HG02938 (cell line): ENCODE data around the gene RPL18.
"Not testable (repeated sequence)": the region's sequence is repeated elsewhere in the genome, so short reads cannot be mapped to it uniquely, and the experiment has no call there.

Source experiments
- ATAC-seq: cut with Tn5 transposase; IDR thresholded peaks from one replicate; pipeline ENCODE4 v1.9.1; 2021; ENCODE audit warnings: mild to moderate bottlenecking, moderate library complexity; ENCODE audit not compliant: unreplicated experiment

The RPL18 gene

DNA sequence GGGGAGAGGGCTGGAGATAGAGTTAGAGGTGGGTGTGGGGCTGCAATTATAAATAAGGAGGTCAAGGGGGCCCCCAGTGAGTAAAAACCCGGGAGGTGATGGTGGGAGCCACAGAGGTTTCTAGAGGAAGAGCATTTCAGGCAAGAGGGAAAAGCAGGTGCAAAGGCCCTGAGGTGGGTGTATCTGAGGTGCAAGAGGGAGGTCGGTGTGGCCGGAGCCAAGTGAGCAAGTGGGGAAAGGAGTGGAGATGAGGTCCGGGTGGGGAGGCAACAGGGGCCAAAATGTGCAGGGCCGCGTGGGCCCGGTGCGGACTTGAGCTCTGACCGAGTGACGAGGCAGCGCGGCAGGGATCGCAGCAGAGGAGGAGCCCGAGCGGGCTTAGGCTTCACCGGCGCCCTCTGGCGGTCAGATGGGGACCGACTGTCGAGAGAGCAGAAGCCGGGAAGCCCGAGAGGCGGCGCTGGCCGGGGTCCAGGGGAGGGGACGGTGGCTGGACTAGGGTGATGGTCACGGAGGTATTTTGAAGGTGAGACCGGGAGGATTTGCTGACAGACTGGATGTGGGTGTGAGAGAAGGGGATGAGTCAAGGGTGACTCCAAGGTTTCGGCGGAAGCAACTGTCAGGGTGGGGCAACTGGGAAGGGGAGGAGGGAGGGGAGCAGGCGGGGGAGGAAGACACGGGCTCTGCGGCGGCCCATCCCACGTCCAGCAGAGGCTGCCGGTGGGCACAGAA is 30.1 kb downstream of the RPL18 start:
- ATAC-seq = no peak

GRCh38 chr19:48587387-48587786 is 31.6 kb downstream of the RPL18 start:
- no peak for ATAC-seq

DNA sequence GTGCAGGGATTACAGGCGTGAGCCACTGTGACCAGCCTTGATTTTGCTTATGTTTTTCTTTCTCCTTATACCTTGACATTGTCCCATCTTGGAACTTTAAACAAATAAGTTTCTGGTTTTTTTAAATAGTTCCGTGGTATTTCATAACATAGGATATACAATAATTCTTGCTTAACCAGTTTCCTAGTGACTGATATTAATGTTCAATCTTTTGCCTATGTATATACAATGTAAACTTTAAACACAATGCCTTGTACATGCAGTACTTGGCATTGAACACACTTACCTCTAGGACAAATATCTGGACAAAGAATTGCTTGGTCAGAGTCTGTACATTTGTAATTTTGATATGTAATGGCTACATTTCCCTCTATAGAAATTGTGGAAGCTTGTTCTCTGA is 36.8 kb downstream of the RPL18 start:
- no peak for ATAC-seq

- no peak for ATAC-seq
These were observed 40.1 kb downstream of the RPL18 start for GRCh38 chr19:48578891-48579290.

DNA sequence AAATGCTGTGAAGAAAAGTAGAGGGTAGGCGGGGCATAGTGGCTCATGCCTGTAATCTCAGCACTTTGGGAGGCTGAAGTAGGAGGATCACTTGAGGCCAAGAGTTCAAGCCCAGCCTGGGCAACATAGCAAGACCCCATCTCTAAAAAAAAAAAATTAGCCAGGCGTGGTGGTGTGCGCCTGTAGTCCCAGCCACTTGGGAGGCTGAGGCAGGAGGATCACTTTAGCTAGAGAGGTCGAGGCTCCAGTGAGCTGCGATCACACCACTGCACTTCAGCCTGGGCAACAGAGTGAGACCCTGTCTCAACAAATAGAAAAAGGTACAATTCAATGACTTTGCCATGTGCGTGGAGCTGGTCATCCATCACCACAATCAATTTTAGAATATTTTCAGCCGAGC is 41.1 kb downstream of the RPL18 start:
- ATAC-seq = not testable (repeated sequence)

DNA sequence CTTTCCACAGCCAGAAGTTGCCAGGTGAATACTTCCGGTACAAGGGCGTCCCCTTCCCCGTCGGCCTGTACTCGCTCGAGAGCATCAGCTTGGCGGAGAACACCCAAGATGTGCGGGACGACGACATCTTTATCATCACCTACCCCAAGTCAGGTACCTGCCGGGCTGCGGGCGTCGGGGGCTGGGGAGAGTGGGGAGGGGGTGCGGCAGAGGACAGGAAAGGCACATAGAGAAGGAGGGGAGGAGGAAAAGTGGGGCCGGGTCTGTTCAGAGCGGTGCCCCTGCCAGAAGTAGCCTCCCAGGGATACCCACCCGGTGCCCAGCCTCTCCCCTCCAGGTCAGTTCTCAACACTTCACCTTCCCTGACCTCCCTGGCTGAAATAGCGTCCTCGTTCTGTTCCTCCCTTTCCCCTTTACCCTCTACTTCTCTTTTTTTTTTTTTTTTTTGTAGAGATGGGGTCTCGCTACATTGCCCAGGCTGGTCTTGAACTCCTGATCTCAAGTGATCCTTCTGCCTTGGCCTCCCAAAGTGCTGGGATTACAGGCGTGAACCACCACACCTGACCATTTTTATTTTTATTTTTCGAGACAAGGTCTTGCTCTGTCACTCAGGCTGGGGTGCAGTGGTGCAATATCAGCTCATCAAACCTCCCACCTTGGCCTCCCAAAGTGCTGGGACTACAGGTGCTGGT is 42.9 kb downstream of the RPL18 start:
- no peak for ATAC-seq

- no peak for ATAC-seq
These were observed 45.8 kb downstream of the RPL18 start for GRCh38 chr19:48573163-48573505.

- no peak for ATAC-seq
These were observed 47.4 kb downstream of the RPL18 start for GRCh38 chr19:48571378-48572162.

- no peak for ATAC-seq
These were observed 49.2 kb downstream of the RPL18 start for GRCh38 chr19:48569814-48570213.

GRCh38 chr19:48568345-48568886 is 50.6 kb downstream of the RPL18 start:
- no peak for ATAC-seq
